COR-L47 (cell line): Measurements from ENCODE around the gene HLA-C.
"Not testable (repeated sequence)": the region's sequence is repeated elsewhere in the genome, so short reads cannot be mapped to it uniquely, and the experiment has no call there.

Source experiments
- DNase-seq: peaks from one replicate; lab custom pipeline; 2025; lab: John Stamatoyannopoulos, UW

The HLA-C gene

GRCh38 chr6:31271641-31272357, at the start of gene HLA-C:
TSS of gene HLA-C (minus strand) at chr6:31272092. CDS start at chr6:31272071, 21 bp downstream.
- DNase-seq = peak; percentile 89

- no peak for DNase-seq
Measured at GRCh38 chr6:31321005-31321707, 49.3 kb upstream of the HLA-C start.

GRCh38 chr6:31317036-31317435, 45.1 kb upstream of the HLA-C start:
- DNase-seq = no peak

- no peak for DNase-seq
Measured at GRCh38 chr6:31309641-31310040, 37.7 kb upstream of the HLA-C start.

- DNase-seq = no peak
Measured at GRCh38 chr6:31308845-31309175, 36.9 kb upstream of the HLA-C start.

GRCh38 chr6:31308050-31308844, 36.4 kb upstream of the HLA-C start:
- peak; percentile 51 for DNase-seq

GRCh38 chr6:31307669-31308049, 35.8 kb upstream of the HLA-C start:
- DNase-seq = no peak

GRCh38 chr6:31305703-31306219, 33.9 kb upstream of the HLA-C start:
- no peak for DNase-seq

GRCh38 chr6:31304683-31305082, 32.8 kb upstream of the HLA-C start:
- DNase-seq = no peak

- DNase-seq = no peak
Measured at GRCh38 chr6:31300797-31301196, 28.9 kb upstream of the HLA-C start.

GRCh38 chr6:31299947-31300346, 28.1 kb upstream of the HLA-C start:
- no peak for DNase-seq

GRCh38 chr6:31299511-31299910, 27.6 kb upstream of the HLA-C start:
- no peak for DNase-seq

- DNase-seq = no peak
Measured at GRCh38 chr6:31294056-31294455, 22.2 kb upstream of the HLA-C start.

GRCh38 chr6:31293343-31293742, 21.5 kb upstream of the HLA-C start:
- no peak for DNase-seq

GRCh38 chr6:31289788-31290187, 17.9 kb upstream of the HLA-C start:
- DNase-seq = no peak

- DNase-seq = no peak
Measured at GRCh38 chr6:31287619-31288018, 15.7 kb upstream of the HLA-C start.

GRCh38 chr6:31285982-31286381, 14.1 kb upstream of the HLA-C start:
- no peak for DNase-seq

GRCh38 chr6:31285486-31285885, 13.6 kb upstream of the HLA-C start:
- DNase-seq = no peak

- DNase-seq = not testable (repeated sequence)
Measured at GRCh38 chr6:31279647-31280046, 7.8 kb upstream of the HLA-C start.

GRCh38 chr6:31272836-31273626, 1.1 kb upstream of the HLA-C start:
- DNase-seq = no peak

GRCh38 chr6:31272436-31272835, 544 bp upstream of the HLA-C start:
- no peak for DNase-seq
